GM18868 (cell line): Measurements from ENCODE around the gene UQCC5.

Experiments used
- ATAC-seq: cut with Tn5 transposase; IDR thresholded peaks from one replicate; pipeline ENCODE4 v1.9.1; 2021; ENCODE audit warnings: mild to moderate bottlenecking, moderate library complexity; ENCODE audit not compliant: unreplicated experiment

UQCC5 gene

GRCh38 chr3:52558436-52558835 is 22.0 kb downstream of the UQCC5 start:
- ATAC-seq = no peak

GRCh38 chr3:52561028-52561747 is 24.8 kb downstream of the UQCC5 start:
- ATAC-seq = no peak

DNA sequence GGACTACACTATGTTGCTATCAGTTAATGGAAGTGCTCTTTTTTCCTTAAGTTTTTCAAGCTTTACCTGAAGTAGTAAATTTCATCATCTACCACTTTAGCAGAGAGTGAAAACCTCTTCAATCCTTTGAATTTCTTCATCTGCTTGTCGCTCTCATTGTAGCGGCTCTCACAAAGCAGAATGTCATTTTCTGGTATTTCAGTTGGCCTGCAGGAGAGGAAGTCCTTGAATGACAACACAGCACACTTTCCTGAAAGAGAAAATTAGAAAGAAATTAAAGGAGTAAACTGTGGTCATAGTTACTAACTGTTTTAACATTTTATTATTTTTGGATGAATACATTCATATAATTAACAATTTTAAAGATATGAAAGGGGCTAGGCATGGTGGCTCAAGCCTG is 27.6 kb downstream of the UQCC5 start:
- no peak for ATAC-seq

GRCh38 chr3:52568069-52568468 is 31.7 kb downstream of the UQCC5 start:
- ATAC-seq = no peak

GRCh38 chr3:52570076-52570475 is 33.7 kb downstream of the UQCC5 start:
- ATAC-seq = no peak

DNA sequence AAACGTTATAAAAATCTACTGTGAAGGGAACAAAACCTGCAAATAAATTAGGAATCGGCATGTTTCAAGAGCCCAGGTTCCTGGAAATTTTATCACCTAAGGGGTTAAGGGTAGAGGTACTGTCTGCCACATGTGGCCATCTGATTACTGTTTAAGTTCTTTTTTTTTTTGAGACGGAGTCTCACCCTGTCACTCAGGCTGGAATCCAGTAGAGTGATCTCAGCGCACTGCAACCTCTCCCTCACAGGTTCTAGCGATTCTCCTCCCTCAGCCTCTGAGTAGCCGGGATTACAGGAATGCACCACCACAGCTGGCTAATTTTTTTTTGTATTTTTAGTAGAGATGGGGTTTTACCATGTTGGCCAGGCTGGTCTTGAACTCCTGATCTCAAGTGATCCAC is 35.8 kb downstream of the UQCC5 start:
- ATAC-seq = no peak

- ATAC-seq = no peak
Observed at GRCh38 chr3:52574056-52574965, 37.9 kb downstream of the UQCC5 start.
